HG03565 (cell line): ENCODE measurements around the gene CDC42BPG.

ENCODE experiments used
- ATAC-seq: cut with Tn5 transposase; IDR thresholded peaks from one replicate; pipeline ENCODE4 v1.9.1; 2021; ENCODE audit warnings: mild to moderate bottlenecking, moderate library complexity; ENCODE audit not compliant: unreplicated experiment

Gene CDC42BPG

DNA sequence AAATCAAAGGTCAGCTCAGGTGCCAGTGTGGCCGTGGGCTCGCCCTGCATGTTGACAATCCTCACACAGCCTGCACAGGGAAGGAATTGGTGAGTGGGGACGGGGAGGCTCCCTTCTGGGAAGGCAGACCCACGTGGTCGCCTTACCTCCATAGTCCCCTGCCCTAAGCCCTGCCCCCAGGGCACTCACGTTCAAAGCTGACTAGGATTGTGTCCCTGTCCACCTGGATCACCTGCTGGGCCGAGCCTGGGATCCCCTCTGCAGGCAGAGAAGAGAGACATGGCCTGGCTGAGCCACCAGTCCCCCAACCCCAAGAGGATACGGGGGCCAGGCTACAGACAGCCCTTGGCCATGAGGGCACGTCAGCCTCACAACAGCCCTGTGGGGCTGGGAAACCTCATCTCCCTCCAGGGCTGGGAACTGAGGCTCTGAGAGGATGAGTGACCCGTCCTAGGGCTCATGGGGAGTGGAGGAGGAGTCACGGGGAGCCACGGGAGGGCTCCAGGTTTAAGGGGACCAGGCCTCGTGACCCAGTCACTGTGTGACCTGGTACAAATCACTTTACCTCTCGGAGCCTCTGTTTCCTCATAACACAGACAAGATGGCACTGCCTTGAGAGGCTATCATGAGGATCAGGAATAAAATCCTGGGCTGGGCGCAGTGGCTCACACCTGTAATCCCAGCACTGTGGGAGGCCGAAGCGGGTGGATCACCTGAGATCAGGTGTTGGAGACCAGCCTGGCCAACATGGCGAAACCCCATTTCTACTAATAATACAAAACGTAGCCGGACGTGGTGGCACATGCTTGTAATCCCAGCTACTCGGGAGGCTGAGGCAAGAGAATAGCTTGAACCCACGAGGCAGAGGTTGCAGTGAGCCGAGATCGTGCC is 54.0 kb downstream of the CDC42BPG start:
- ATAC-seq = no peak

DNA sequence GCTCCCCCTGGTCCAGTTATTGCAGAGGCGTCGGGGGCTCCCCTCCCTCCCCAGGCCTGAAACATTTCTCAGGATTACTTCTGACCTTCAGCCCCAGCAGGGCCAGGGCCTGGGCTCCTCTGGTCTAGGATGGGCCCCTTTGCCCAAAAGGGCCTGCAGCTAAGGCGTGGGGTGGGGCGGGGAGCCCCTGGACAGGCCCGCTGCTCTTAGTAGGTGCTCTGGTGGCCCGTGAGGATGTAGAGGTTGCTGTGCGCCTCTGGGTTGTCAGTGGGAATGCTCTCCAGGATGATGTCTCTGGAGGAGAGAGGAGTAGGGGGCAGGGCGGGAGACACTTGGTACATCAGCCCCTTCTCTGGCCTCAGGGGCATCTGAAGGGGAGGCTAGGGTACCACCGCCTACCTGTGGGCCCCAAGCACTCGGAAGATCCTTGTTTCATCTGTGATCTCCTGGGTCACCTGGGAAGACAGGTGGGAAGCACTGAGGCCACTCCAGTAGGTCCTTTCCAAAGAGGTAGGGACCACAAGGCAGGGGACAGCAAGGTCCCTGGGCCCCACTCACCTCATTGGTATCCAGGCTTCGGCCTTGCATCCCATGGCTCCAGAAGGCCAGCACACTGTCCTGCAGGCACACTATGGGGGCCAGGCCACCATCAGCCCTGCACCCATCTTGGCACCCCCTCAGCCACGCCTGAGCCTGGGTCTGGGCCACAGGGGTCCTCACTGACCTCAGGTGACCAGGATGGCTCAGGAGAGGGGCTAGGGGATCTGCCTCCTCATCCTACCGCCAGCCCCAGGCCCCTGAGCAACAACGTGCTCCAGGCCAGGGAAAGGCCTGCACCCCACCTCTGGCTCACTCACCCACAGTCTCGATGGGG is 54.9 kb downstream of the CDC42BPG start:
- no peak for ATAC-seq

DNA sequence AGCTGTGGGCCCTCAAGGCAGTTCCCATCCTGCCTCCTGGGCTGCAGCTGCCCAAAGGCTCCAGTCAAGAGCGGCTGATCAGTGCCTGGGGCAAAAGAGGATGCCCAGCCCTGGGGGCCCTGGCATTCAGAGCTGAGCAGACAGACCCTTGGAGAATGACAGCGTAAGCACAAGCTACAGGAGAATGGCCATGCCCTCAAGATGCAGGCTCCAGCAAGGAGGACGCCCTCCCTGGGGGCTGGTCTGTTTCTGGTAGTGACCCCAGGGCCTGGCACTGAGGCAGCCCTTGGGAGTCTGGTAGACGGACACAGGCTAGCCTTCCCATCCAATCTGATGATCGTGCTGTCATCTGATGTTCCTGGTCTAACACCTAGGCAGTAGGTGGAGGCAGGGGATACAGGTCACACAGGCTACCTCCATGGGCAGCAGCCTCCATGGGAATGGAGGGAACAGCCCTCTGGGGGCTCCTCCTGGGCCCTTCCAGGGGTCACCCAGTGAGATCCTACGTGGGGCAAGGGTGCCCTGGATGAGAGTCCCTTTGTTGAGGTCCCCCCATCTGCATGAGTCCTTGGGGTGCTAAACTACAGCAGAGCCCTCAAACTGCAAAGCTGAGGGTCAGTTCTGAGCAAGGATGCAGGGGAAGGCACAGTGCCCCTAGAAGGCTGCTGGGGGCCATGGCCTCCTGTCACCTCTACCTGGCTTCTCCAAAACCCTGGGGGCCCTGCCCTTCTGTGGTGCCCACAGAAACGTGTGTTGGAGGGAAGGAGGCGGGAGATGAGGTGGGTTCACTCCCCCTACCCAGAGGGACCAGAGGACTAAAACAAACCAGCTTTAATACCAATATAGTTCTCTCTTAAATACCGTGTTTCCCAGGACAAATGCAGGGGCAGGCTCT is 55.9 kb downstream of the CDC42BPG start:
- no peak for ATAC-seq

DNA sequence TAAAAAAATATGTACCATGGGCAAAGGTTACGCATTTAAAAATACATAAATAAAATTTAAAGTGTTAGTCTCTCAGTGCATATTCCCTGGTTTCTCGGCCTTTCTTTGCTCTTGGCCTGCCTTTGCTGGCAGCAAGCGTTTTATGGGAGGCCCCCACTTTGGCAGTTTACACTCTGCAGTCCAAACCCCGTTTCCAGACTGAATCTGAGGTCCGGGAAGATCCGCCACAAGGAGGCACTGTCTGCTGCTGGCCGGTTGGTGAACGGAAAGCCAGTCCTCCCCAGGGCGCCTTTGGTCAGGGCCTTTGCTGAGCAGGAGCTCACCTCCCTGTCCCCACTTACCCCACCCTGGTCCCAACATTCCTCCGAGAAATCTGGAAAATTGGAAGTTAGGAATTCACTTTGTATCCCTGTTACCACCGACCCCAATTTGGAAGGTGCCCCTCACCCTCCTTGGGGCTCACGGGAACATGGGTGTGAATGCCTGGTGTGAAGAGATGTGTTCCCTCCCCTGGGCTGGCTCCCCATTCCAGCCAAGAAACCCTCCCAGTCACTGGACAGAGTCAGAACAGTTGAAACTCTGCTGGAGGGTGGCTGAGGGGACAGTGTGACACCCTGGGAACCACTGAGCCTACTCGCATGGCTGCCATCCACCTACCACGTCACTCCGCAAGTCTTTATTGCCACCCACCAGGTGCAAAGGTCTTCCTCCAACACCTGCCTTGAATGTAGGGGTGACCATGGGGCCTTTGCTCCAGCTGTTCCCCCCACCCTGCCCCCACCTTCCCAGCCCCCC is 56.7 kb downstream of the CDC42BPG start:
- ATAC-seq = no peak

DNA sequence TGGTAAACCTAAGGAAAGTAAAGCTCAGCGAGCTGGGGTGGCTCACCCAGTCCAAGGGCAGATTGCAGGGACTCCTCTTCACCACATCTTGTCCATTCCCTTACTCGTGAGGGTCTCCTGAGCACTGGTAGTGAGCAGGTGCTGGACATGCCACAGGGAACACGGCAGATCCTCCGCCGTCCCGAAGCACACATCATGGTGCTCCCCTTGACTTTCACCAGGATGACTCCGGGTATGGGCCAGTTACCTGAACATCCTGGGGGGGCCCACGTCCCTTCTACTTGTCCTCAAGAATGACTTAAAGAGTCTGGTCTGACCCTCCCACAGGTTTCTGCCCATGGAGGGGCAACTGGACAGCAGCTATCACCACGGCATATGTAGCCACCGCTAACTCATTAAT is 58.1 kb downstream of the CDC42BPG start:
- ATAC-seq = no peak

DNA sequence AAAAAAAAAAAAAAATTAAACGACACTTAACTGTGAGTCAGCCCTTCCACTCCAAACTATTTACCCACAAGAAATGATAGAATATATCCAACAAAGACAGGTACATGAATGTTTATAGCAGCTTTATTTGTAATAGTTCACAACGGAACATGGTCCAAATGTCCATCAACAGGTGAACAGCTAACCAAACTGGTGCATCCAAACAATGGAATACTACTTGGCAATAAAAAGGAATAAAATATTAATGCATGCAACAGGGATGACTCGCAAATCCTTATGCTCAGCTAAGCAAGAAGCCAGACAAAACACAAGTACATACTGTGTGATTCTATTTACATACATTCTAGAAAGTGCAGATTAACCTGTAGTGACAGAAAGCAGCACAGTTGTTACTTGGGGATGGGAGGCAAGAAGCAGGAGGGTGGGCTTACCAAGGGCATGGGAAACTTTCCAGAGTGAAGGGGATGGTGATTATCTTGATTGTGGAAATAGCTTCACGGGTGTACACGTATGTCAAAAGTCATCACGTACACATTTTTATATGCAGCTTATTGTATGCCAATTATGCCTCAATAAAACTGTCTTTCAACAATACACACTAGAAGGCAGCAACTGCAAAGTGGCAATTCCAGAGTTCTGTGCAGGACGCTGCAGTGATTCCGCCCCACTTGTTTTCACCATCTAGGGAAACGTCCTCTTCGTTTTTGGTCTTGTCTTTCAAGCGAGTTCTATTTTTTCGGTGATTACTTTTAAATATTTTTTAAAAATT is 59.5 kb downstream of the CDC42BPG start:
- no peak for ATAC-seq

DNA sequence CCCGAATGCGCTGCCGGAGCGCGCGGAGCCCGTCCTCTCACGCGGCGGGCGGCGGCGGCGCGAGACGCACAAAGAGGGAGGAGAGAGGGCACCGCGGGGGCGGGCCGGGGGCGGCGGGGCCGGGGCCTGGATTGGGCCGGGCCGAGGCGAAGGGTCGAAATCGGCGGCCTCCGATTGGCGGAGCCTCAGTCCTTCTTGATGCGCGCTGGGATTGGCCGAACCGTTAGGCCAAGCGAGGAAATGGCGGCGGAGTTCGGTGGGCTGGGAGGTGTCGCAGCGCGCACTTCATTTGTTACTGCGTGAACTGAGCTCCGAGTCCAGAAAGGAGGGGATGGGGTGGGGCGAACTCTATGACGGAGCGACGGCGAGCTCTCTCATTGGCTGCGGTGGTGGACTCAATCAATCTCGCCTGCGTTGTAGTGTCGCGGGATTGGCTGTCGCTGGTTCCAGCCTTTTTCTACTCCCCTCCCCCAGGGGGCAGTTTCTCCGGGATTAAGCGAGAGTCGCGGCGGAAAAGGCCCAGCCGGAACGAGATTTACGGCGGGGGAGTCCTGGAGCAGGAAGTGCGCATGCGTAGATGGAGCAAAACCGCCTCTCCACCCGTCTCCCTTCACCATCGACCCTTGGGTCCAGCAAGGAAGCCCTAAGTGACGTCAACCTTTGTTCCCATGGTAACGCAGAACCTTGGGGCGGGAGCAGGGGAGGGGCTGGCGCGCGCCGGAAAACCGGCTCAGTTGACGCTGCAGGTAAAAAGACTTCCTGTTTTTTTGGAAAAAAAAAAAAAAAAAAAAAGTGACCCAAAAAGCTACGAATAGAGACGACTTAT is 65.8 kb downstream of the CDC42BPG start, which contains the start of gene SF1:
TSS of gene SF1 (minus strand) at position 70 of the 826 bp plus-strand sequence. CDS start 150 bp downstream, outside the sequence.
- ATAC-seq = peak; percentile 66

DNA sequence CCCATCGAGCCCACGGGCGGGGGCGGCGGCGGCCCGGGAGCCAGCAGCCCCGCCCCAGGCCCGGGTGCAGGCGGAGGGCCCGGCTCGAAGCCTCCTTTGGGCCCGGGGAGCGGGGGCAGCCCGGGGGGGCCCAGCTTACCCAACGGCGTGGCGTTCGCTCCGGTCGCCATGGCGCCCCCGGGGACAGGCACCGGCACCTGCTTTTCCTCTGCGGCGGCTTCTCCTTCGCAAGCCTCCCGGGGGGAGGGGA is 66.3 kb downstream of the CDC42BPG start:
- no peak for ATAC-seq

DNA sequence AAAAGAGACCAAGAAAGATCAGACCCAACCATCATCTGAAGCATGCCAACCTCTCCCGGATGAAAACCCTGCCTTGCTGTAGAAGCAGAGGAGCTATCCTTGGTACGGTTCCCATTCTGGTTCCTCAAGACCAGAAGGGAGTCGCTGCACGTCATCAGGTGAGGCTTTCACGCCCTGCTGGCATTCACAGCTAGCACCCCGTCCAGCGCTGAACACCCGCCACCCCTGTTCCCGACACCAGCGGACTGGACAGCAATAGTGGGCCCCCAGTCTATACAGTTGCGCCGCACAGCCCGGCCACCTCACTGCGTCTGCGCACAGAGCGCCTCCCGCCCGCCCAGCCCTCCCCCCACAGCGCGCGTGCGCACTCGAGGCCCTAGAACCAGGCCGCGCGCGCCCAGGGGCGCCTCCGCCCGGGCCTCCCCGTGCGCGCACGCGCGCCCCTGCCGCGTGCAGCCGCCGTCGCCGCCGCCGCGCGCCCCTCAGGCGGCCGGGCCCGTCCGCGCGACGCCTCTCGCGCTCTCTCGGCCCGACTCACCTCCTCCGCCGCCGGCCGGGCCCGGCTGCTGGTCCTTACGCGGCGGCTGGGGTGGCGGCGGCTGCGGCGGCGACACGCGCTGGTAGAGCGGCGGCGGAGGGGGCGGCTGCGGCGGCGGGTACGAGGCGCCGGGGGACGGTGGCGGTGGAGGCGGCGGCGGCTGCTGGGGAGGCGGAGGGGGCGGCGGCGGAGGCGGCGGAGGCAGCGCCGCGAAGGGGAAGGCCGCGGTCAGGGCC is 66.8 kb downstream of the CDC42BPG start:
- ATAC-seq = no peak

DNA sequence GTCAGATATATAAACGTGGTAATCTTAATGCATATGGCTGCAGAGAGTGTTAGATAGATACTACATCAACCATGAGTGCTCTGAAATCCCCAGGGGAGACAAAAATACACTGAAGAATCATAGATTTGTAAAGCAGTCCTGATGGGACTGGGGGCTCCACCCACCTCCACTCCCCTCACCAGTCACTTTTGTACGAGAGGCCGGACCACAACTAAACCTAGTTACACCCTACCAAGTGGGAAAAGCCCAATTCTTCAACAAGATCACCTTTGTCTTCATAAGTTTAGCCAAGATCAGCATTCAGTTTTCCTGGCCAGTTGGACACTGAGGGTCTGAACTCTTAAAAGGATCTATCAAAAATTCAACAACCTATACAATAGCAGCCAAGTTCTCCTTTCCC is 67.6 kb downstream of the CDC42BPG start:
- ATAC-seq = no peak

DNA sequence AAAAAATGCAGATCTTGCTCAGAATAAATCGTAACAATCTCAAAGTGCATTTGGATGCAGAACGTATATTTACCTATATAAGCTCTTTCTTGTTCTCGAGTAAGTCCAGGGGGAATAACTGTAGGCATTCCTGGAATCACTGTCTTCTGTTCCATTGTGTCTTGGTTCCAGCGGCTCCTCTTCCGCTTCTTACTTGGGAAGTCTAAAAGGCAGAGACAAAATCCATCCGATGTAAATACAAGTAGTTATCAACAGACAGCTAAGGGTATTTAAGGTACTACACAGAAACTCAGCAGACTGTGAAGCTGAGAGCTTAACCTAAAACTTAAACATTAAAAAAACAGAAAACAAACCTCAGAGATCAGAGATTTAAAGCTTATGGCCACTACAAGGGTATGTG is 68.0 kb downstream of the CDC42BPG start:
- ATAC-seq = no peak

DNA sequence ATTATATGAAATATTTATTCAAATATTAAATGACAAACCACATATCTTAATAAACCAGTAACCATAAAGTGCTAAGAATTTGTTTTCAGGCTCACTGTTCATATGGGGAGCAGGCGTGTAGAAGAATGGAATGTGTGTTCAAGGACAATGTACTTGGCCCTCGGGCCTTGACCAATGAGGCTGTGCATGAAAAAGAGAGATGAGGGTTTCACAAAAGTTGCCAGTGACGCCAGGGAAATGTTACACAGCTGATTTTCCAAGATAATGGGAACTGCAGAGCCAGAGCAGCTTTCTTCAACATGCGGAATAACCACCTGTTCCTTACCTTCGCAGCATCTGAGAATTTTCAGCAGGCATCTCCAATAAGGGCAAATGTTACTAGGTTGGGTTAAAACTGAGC is 70.3 kb downstream of the CDC42BPG start:
- no peak for ATAC-seq
